PC-3 (cell line): ENCODE measurements around the gene IRX6.

Experiments used
- CTCF ChIP-seq: fragments of 300-600 bp; sonication (generic); conservative IDR thresholded peaks from 2 replicates; pipeline ENCODE4 v1.5.1; 2017; ENCODE audit warnings: antibody characterized with exemption, low read depth, mild to moderate bottlenecking, low read length
- EZH2 ChIP-seq: fragments of 300-600 bp; sonication (generic); IDR thresholded peaks from one replicate; pipeline ENCODE4 v1.6.1; 2017; ENCODE audit warnings: antibody characterized with exemption, mild to moderate bottlenecking, low read length; ENCODE audit not compliant: unreplicated experiment

GRCh38 chr16:55284718-55285099, 39.3 kb upstream of the IRX6 start:
- TF ChIP-seq EZH2 (no peak), CTCF (no peak)
